B cell (primary cell): ENCODE measurements around the gene RCE1. TPM values are rescaled to one million over a fixed set of nuclear protein-coding genes. Genes with fewer than 3 reads are reported as not detected.

ENCODE experiments used
- ATAC-seq: fragments of 200-7000 bp; cut with Tn5 transposase; one replicate; pipeline ENCODE4 v1.10.0; 2021; ENCODE audit warnings: low read depth, mild to moderate bottlenecking, moderate number of reproducible peaks, moderate library complexity
- CTCF ChIA-PET: fragments of 350-600 bp; sonication (Branson Sonifier 250); formaldehyde crosslinking; loops from one replicate; lab custom pipeline; 2021; ENCODE audit warnings: antibody characterized with exemption, inconsistent platforms; lab: Charles Lee
- POLR2A ChIA-PET: fragments of 350-600 bp; sonication (Branson Sonifier 250); formaldehyde crosslinking; loops from one replicate; lab custom pipeline; 2021; ENCODE audit warnings: antibody characterized with exemption; lab: Charles Lee
- DNase-seq: peaks from one replicate; pipeline ENCODE4 v3.0.0; 2013
- H2AFZ ChIP-seq: 2 replicates; pipeline ENCODE4 v1.6.1; 2012; ENCODE audit warnings: mild to moderate bottlenecking, low read depth, low read length; ENCODE audit not compliant: insufficient read depth, poor library complexity, severe bottlenecking
- H3K27ac ChIP-seq, 2 donors: 1 replicate in 1 of 2; 2 replicates in 1 of 2; pipeline ENCODE4 v1.5.1; 2012 to 2013; ENCODE audit warnings: low read length in 2 of 2, mild to moderate bottlenecking in 2 of 2, moderate library complexity in 1 of 2
- H3K27me3 ChIP-seq, 4 experiments: fragments of 200-600 bp in 1 of 4; sonication (generic) in 1 of 4; replicated peaks in 1 of 4; 1 replicate in 2 of 4; 2 replicates in 2 of 4; pipeline versions ENCODE4 v1.6.1 to v1.7.0; 2013 to 2016; ENCODE audit warnings: low read length in 3 of 4, mild to moderate bottlenecking in 2 of 4, mixed read lengths in 1 of 4, moderate library complexity in 1 of 4; ENCODE audit not compliant: insufficient read depth in 4 of 4, control insufficient read depth in 3 of 4; ENCODE audit errors: control extremely low read depth in 1 of 4
- H3K36me3 ChIP-seq, 2 experiments: replicated peaks in 1 of 2; 1 replicate in 1 of 2; 2 replicates in 1 of 2; pipeline versions ENCODE4 v1.6.1 to v1.7.1; 2013; ENCODE audit warnings: low read length in 1 of 2; ENCODE audit not compliant: insufficient read depth in 2 of 2, control insufficient read depth in 1 of 2; ENCODE audit errors: control extremely low read depth in 1 of 2, extremely low read depth in 1 of 2
- H3K4me1 ChIP-seq, 2 donors: fragments of 200-600 bp in 1 of 2; sonication (generic) in 1 of 2; 1 replicate in 1 of 2; 2 replicates in 1 of 2; pipeline versions ENCODE4 v1.5.1 to v1.6.1; 2013 to 2017; ENCODE audit warnings: low read length in 2 of 2; ENCODE audit not compliant: control insufficient read depth in 2 of 2, insufficient read depth in 2 of 2
- H3K4me2 ChIP-seq: replicated peaks from 2 replicates; pipeline ENCODE3; 2012; ENCODE audit warnings: mild to moderate bottlenecking, low read depth, low read length; ENCODE audit not compliant: poor library complexity, severe bottlenecking
- H3K4me3 ChIP-seq, 5 experiments: fragments of 200-600 bp in 1 of 5; sonication (generic) in 1 of 5; 1 replicate in 3 of 5; 2 replicates in 2 of 5; pipeline versions ENCODE4 v1.5.1 to v1.7.0; 2011 to 2016; ENCODE audit warnings: low read length in 4 of 5, mild to moderate bottlenecking in 4 of 5, low read depth in 2 of 5, control low read depth in 1 of 5, moderate library complexity in 1 of 5; ENCODE audit not compliant: insufficient read depth in 1 of 5; ENCODE audit errors: control extremely low read depth in 1 of 5, extremely low read depth in 1 of 5
- H3K79me2 ChIP-seq: fragments of 200-600 bp; sonication (generic); one replicate; pipeline ENCODE4 v1.6.0; 2016; ENCODE audit warnings: low read length; ENCODE audit not compliant: control insufficient read depth, insufficient read depth
- H3K9ac ChIP-seq: fragments of 200-600 bp; sonication (generic); 2 replicates; pipeline ENCODE4 v1.6.1; 2017; ENCODE audit warnings: mild to moderate bottlenecking, low read length, moderate library complexity
- H3K9me3 ChIP-seq, 3 donors: one replicate each; pipeline versions ENCODE4 v1.6.1 to v1.7.1; 2013; ENCODE audit warnings: low read length in 2 of 3; ENCODE audit not compliant: control insufficient read depth in 2 of 3, insufficient read depth in 1 of 3; ENCODE audit errors: control extremely low read depth in 1 of 3
- H4K20me1 ChIP-seq: 2 replicates; pipeline ENCODE4 v1.6.0; 2012; ENCODE audit warnings: mild to moderate bottlenecking, low read length; ENCODE audit not compliant: insufficient read depth, control insufficient read depth, poor library complexity, severe bottlenecking
- H3K27ac Mint-ChIP-seq: one replicate; pipeline ENCODE4 v1.8.0; 2021; ENCODE audit warnings: mixed read lengths
- H3K27me3 Mint-ChIP-seq: one replicate; pipeline ENCODE4 v1.8.0; 2021; ENCODE audit warnings: mixed read lengths
- H3K4me1 Mint-ChIP-seq: one replicate; pipeline ENCODE4 v1.8.0; 2021; ENCODE audit warnings: mixed read lengths
- H3K4me3 Mint-ChIP-seq: one replicate; pipeline ENCODE4 v1.8.0; 2021; ENCODE audit warnings: mixed read lengths
- H3K9me3 Mint-ChIP-seq: one replicate; pipeline ENCODE4 v1.8.0; 2022; ENCODE audit warnings: mixed read lengths; ENCODE audit not compliant: insufficient read depth
- CTCF ChIP-seq: fragments of 200-600 bp; IDR thresholded peaks from one replicate; pipeline ENCODE4 v1.8.0; 2022; ENCODE audit warnings: antibody characterized with exemption, mild to moderate bottlenecking
- EZH2 ChIP-seq: IDR thresholded peaks from 2 replicates; pipeline ENCODE4 v1.6.1; 2012; ENCODE audit warnings: borderline replicate concordance, low read depth, mild to moderate bottlenecking, moderate library complexity, low read length; ENCODE audit not compliant: insufficient read depth, poor library complexity, severe bottlenecking
- WGBS: methylation state at CpG from one replicate; pipeline ENCODE4 v1.1.5; 2013; ENCODE audit warnings: missing lambda C conversion rate; ENCODE audit not compliant: insufficient coverage; 5-methylcytosine and 5-hydroxymethylcytosine counted together
- intact Hi-C: fragments of 100-400 bp; cut with micrococcal nuclease; formaldehyde crosslinking; loops from one replicate; pipeline ENCODE4 v1.10.0; 2022
- polyA plus RNA-seq: library from polyadenylated mRNA; depleted of rRNA; stranded (reverse); fragments of >200 nt; gene quantifications from 2 replicates; pipeline ENCODE4 v1.2.3, GENCODE V29; 2012
- total RNA-seq, 2 donors: library from RNA; stranded (reverse); fragments of 120-200 nt in 1 of 2; gene quantifications; 1 replicate in 1 of 2; 2 replicates in 1 of 2; pipeline versions ENCODE4 v1.2.3 to v1.2.4, GENCODE V29; 2013 to 2022

Gene RCE1
- total and polyA plus RNA-seq, 2 donors (not counting 1 experiment from before 2014, with no cell fraction given), result 31.6 to 59.7 TPM

GRCh38 chr11:66888282-66888681, 45.0 kb downstream of the RCE1 start:
- intact Hi-C loops, result no loop called here
- no peak overlapping the region for H2AFZ ChIP-seq
- no peaks in the 10 kb centered on the region for H3K9me3 ChIP-seq
- no peak overlapping the region for H3K9ac ChIP-seq
- no peak overlapping the region for H3K4me3 ChIP-seq
- H3K9me3 Mint-ChIP-seq, result no peaks in the 10 kb centered on the region
- ATAC-seq (no peak), DNase-seq (no peak)
- H3K27me3 Mint-ChIP-seq, result peaks cover 14% of the 10 kb centered on the region
- H3K36me3 ChIP-seq, result no peaks in the 10 kb centered on the region
- WGBS, result 96% methylated on average over 8 of the region's 10 CpGs
- H3K27ac ChIP-seq, result no peak overlapping the region
- no peak for TF ChIP-seq CTCF
- TF ChIP-seq EZH2, result no peak
- H3K4me1 Mint-ChIP-seq, result no peaks in the 10 kb centered on the region
- H4K20me1 ChIP-seq, result no peaks in the 10 kb centered on the region
- H3K4me3 Mint-ChIP-seq, result no peak overlapping the region
- no peaks in the 10 kb centered on the region for H3K27me3 ChIP-seq
- POLR2A ChIA-PET, result no interaction called here
- no peaks in the 10 kb centered on the region for H3K79me2 ChIP-seq
- H3K4me2 ChIP-seq, result no peak overlapping the region
- no peak overlapping the region for H3K27ac Mint-ChIP-seq
- CTCF ChIA-PET, result interaction anchor here (3.0 kb wide), 1 partner anchor 192 kb away, joined by 10 read pairs; no protein-coding TSS in a partner anchor
- H3K4me1 ChIP-seq, result no peaks in the 10 kb centered on the region

- peaks cover 0 to 8% (median 4%) of the 10 kb centered on the region in 4 experiments for H3K27me3 ChIP-seq
- H2AFZ ChIP-seq, result no peak overlapping the region
- H3K4me1 Mint-ChIP-seq, result no peaks in the 10 kb centered on the region
- peaks cover 23% of the 10 kb centered on the region for H3K27me3 Mint-ChIP-seq
- H3K9ac ChIP-seq, result no peak overlapping the region
- no peaks in the 10 kb centered on the region for H3K4me1 ChIP-seq
- ATAC-seq (no peak), DNase-seq (no peak)
- no peaks in the 10 kb centered on the region for H3K79me2 ChIP-seq
- CTCF ChIA-PET, result no interaction called here
- H3K36me3 ChIP-seq, result no peaks in the 10 kb centered on the region
- H3K27ac Mint-ChIP-seq, result no peak overlapping the region
- 92% methylated on average over 6 of the region's 8 CpGs for WGBS
- intact Hi-C loops, result no loop called here
- no peak overlapping the region for H3K4me3 Mint-ChIP-seq
- H3K9me3 ChIP-seq, result no peaks in the 10 kb centered on the region
- H3K9me3 Mint-ChIP-seq, result no peaks in the 10 kb centered on the region
- H3K4me2 ChIP-seq, result no peak overlapping the region
- no peak overlapping the region for H3K4me3 ChIP-seq
- POLR2A ChIA-PET, result no interaction called here
- H4K20me1 ChIP-seq, result no peaks in the 10 kb centered on the region
- no peak overlapping the region for H3K27ac ChIP-seq
- TF ChIP-seq EZH2 (no peak), CTCF (no peak)
These were observed 46.7 kb downstream of the RCE1 start for GRCh38 chr11:66889960-66890359.
